HG02642 (cell line): ENCODE measurements around the gene ACSL3.
A peak's percentile ranks its signal among the peaks of the same experiment; 100 is the strongest.
"Not testable (repeated sequence)": the region's sequence is repeated elsewhere in the genome, so short reads cannot be mapped to it uniquely, and the experiment has no call there.

Experiments
- ATAC-seq: cut with Tn5 transposase; IDR thresholded peaks from one replicate; pipeline ENCODE4 v1.9.1; 2021; ENCODE audit warnings: mild to moderate bottlenecking; ENCODE audit not compliant: unreplicated experiment, poor library complexity

The ACSL3 gene

DNA sequence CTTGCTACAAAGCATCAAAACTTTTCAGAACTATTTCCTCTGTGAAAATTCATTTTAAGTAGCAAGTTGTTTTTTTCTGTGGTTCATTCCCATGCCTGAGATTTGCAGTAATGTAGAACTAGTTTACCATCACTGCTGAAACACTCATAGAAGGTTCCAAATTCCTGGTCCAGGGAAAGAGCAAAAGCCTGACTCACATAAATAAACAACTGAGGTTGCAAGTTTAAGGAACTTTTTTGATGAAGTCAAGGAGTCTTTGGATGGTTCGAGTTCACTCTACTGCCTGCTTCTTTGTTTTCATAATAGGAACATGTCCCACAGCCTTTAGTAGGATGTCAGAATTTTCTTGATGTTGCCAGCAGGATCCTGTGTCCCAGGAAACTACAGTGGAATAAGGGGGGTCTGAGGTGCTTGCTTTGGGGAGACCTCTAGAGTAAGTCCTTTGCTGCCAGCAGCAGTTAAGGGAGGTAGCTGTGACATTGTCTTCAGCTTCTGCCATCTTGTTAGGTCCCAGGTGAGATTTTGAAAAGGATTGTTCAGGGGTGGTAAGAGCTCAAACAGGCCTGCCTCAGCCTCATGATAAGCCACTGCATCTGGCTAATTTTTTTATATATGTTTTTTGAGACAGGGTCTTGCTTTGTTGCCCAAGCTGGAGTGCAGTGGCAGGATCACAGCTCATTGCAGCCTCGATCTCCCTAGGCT lies 43.9 kb downstream of the ACSL3 start:
- ATAC-seq: no peak

DNA sequence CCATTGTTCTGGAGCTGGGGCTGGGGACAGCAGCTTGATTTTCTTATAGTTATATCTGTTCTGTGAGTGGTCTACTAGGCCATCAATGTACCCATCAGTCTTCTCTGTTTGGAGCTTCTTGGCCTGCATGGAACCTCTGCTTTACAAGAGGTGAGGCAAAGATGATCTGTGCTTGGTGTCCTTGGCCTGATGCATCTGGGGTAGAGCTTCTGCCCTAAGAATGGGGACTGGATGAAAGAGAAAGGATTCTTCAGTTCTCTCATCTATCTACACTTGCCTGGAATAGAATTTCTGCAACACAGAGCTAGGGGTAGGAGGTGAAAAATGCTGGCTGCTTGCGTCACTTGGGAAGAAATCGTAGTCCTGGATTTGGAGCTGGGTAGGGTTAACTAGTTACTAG lies 46.2 kb downstream of the ACSL3 start:
- no peak for ATAC-seq

DNA sequence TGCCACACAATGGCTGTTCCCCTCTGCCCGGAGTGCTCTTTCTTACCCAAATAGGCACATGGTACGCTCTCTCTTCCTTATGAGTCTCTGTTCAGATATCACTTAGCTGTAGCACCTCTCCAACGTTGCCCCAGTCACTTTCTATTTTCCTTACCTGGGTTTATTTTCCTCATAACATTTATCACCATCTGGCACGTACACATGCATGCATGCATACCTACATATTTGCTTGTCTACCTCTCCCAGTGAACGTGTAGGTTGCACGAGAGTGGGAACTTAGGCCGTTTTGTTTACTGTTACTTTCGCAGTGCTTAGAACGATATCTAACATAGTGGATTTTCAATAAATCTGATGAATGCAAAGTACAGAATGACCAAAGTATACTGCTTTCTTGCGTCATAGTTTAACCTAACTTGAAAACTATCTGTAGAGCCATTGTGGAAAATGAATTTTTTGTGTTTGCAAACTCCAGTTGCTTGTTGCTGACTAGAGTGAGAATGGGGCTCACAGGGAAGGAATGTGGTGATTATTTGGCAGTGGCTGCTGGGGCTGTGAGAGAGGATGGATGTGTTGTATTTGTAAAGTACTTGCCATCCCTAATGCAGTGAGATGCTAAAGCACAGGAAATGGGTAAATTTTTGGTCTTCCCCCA lies 47.1 kb downstream of the ACSL3 start:
- no peak for ATAC-seq

DNA sequence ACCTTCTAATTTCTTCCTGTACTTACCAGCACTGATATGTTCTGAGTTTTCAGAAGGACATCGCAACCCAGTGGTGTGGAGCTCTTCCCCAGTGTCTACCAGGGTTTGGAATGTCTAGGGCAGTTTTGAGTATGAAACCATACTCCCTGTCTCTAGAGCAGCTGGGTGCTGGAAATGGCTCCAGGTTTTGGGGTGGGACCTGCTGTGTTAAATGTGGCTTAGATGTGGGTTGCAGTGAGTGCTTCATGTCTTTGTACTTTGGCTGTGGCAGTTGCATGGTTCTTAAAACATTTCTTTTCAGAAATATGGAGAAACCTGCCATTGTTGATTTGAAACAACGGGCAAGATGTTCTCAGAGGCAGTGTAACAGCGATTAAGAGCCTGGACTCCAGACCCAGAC lies 48.5 kb downstream of the ACSL3 start:
- ATAC-seq: no peak

DNA sequence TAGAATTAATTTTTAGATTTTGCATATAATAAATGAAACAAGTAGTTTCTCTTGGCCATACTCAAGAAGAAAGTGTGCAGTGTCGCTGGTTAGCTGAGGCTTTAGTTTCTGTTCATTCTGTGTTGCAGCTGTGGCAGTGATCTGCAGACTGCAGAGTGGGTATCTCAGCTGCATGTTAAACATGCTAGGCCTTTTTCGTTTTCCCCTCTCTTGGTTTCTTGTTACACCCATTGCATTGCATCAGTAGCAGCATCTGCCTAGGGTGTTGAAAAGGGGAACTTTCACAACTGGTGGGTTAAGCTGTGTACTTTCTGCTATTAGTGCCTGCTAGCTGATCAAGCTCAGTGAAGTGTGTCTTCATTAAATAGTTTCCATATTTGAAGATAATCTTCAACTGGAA lies 51.3 kb downstream of the ACSL3 start:
- ATAC-seq: peak; percentile 98

DNA sequence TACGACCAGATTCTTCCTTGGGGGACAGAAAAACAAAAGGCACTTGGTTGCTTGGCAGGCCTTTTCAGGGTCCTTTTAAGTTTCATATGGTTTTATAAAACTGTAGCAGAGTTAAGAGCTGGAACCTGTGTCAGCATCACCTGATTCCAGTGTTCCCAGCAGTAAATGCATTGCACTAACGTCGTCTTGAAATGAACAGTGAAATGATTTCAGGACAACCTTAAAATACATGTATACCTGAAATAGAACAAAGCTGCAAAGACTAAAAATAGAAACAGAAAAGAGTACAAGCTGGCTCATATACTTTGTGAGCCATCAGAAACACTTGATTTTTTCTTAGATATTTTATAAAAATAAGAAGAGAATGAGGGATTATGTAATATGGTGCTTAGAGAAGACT lies 51.9 kb downstream of the ACSL3 start:
- ATAC-seq: no peak

DNA sequence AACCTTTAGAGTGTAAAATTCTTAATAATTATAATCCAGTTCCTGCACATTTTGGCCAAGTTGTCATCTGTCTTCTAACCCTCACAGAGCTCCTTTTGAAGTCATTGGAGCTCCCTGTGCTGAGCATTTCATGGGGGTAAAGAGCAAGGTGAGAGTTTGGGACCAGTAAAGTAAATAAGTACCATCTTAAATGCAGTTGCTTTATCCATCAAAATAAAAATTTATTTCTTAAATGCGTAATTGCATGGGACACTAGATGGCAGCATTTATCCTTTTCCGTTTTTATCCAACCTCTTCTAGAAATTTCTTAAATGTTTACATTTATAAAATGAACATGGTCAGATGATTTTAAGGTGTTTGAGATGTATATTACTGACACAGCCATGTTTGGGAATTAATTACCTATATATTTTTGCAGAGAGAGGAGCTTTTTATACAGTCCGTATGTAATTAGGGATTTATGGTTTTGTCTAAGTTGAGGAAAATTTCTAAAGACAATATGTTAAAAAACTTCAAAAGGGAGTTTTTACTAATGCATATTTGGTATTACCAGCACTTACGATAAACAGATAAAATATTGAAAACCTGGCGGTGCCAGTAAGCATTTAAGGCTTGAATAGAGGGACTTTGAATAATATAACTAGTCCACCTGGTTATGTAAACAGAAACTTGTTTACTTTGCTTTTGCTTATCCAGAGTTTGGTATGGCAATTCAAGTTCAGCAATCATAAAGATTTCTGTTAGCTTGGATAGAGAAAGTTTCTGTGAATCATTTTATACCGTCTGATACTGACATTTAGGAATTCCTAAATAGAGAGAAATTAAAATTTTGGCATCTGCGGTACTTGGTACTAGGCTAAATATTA lies 54.5 kb downstream of the ACSL3 start:
- ATAC-seq: no peak

DNA sequence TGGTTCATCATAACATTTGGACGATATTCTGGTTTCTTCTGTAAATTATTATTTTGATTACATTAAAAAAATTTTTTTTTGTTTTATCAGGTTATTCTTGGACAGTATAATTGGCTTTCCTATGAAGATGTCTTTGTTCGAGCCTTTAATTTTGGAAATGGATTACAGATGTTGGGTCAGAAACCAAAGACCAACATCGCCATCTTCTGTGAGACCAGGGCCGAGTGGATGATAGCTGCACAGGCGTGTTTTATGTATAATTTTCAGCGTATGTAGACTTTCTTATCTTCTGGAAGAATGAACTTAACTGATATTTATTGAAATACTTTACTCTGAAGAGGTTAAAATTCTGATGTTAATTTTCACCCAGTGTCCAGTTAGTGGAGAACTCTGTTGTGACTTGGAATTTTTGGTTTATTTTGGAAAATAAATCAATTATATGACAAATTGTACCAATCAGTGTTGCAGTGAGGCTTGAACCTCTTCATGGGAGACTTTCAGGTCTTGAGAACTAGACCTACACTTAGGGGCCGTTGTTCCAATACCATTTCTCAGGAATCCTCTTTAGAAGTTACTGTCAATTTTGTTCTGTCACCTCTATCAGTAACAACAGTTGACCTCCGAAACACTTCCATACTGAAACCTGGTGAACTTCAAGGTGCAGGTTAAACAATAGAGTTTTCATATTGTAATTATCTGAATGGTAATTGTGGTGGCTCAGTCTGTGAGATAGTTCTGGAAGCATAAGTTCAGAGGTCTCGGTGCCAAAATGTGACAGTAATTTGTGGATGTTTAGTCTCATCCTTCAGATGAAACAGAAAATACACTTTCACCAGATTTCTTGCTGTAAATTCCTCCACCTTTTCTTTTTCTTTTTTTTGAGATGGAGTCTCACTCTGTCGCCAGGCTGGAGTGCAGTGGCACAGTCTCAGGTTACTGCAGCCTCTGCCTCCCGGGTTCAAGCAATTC lies 55.7 kb downstream of the ACSL3 start:
- ATAC-seq: no peak

DNA sequence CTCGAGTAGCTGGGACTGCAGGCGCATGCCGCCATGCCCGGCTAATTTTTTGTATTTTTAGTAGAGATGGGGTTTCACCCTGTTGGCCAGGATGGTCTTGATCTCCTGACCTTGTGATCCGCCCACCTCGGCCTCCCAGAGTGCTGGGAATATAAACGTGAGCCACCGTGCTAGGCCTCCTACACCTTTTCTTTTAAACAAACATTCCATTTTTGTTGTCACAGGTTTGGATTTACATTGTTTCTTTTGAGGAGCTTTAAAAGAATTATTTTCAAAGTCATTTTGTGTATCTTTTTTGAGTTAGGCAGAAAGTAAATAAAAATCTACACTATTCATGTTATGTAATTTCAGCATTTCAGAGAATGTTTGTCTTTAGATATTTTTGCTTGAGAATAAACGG lies 56.4 kb downstream of the ACSL3 start:
- ATAC-seq: not testable (repeated sequence)

DNA sequence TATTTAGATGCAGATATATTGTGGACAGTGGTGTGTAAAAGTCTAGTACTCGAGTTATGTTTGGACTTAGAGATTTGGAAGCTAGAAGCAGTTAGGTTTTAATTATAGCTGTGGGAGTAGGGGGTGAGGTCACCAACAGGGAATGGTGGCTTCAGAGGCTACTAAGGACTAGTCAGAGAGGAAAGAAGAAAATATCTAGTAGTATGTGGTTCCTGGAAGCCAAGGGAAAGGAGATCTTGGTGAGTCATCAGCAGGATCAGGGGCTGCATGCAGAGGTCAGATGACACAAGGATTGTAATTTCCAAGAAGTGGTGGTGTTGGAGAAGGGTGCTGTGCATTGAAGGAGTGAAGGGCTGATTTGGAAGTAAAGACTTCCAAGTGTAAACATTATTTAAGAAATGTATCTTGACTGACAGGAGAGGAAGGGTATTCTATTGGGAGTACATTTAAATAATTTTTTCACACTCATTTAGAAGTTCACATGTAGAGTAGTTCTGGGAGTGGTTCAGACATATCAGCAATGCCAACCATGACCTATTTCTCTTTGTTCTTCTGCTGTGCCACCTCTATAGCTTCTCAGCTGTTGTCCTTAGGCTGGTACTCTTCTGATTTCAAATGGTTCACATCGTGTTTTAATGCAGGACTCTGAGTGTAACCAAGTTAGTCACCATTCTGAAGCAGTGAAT lies 59.1 kb downstream of the ACSL3 start:
- no peak for ATAC-seq

DNA sequence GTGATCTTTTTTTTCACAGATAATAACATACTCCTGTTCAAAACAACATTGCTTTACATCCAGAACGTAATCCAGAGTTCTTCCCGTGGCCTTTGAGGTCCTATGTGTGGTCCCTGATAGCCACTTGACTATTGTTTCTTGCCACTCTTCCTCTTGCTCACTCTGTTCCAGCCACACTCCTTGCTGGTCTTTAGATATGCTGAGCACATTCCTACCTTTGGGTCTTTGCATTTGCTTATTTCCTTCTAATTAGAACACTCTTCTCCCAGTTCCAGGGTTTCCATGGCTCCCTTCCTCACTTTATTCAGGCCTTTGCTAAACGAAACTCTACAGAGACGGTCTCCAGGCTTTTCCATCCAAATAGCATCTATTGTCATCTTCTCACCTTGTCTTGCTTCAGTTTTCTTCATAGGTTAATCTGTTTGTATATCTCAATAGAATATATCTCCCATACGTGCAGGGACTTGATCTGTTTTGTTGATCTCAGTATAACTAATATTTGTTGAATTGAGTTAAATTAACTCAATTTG lies 59.9 kb downstream of the ACSL3 start:
- ATAC-seq: no peak

DNA sequence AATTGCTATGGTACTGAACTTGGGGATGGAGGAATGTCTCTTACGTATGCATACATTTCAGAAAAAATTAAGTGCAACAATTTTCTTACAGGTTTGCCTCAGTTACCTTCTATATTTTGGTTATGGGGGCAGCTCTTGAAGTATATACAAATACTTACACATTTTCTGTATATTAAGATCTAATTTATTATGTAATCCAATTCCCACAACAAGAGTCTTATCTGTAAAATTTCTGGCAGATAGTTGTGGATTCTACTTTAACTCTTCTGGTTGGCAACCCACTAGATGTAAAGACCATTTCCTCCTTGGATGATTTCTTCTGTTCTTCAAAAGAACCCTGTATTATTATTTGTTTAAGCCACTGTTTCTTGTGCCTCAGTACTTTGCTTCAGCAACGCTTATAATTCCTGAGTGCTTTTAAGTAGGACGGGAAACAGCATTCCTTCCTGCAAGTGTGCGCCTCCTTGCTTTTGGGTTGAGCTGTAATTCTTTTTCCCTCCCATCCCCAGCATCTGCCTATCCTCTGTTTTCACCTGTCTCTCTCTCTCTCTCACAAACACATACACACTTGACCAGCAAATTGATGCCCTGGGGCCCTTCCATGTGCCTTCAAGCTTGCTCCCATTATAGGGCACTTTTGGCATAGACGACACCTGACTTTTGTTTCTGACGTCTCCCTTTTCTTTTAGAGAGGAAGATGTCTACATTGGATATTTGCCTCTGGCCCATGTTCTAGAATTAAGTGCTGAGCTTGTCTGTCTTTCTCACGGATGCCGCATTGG lies 61.4 kb downstream of the ACSL3 start:
- no peak for ATAC-seq

DNA sequence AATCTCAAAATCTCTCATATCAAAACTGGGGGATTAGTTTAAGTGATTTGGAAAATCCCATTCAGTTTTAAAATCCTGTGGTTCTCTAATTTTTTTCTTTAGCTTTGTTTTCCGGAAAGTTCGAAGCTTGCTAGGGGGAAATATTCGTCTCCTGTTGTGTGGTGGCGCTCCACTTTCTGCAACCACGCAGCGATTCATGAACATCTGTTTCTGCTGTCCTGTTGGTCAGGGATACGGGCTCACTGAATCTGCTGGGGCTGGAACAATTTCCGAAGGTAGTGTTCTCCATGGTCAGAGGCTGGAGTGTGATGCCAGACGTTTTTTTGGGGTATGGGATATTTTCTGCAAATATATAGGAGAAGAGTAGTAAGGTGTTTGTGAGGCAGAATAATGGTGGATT lies 66.1 kb downstream of the ACSL3 start:
- ATAC-seq: no peak

DNA sequence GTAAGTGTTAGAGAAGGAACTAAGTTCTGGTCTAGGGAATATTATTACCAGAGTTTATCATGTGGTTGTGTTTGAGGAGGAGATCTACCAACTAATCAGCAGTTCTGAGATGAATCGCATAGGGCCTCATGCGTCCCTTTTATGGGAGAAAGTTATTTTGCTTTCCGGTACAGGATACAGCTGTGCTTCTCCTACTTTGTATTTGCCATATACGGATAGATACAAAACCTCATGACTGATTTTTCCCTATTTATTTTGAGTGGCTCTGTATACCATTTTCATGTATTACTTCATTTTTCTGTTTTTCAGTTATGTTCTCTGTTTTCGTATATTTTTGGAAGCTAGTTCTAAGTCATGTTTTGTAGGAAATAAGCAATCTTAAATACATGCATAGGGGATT lies 66.8 kb downstream of the ACSL3 start:
- ATAC-seq: no peak

DNA sequence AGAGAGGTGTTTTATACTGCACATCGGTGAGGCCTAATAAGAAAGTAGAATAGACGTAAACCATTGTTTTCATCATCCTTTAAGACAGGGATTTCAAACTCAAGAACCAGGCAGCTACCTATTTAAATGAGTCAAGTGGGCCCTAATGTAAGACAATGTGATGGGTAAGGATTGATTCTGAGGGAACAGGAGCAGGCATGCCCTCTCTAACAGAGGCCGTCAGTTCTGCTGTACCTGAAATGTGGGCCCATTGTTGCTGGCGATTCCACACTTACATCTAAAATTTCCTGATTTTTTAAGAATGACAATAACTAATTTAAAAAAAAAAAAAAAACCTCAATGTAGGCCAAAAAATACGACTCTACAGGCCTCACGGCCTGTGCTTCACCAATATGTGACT lies 67.5 kb downstream of the ACSL3 start:
- ATAC-seq: no peak

DNA sequence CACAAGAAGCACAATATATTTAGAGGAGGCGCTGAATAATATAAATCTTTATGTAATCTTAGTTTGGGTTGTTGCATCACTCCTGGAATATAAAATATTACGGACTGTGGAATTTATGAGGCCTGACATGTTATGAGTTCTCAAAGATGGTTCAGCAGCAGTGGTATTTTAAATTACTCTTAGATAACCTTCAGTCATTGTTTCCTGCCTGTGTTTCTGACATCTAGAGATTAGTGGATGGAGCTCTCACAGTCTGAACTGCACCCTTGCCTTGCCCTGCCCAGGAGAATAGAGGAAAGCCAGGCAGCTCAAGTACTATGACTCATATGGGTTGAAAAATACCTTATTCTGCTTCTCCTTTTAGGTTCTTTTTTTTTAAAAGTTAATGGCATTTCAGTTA lies 70.0 kb downstream of the ACSL3 start:
- no peak for ATAC-seq

DNA sequence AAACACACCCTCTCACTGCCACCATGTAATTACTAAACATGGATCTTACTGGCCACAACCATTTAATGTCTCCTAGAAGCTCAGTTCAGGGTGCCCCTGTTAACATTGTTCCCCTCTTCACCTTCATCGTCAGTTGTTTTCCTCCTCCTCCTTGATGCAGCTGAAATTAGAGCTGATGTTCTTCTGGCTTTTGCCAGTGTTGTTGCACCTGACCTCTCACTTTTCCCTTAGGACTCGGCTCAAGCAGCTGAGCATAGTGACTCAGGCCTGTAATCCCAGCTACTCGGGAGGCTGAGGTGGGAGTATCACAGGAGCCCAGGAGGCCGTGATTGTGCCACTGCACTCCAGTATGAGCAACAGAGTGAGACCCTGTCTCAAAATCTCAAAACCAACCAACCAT lies 70.8 kb downstream of the ACSL3 start:
- ATAC-seq: no peak

DNA sequence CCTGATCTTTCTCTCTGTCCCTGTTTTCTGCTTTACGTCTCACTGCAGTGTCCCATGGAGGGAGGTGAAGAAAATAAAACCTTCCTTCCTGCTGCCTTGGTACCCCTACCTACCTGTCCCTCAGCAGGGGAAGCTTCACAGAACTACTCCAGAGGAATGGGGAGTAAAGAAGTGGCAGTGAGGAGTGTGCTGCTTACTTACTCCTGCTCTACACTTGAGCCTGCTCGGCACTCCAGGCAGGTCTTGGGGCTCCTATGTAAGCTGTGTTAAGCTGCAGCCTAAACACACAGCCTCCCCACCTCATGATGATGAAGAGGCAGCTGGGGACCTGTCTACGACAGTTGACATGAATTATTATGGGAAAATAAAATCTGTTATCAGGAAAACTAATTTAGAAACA lies 72.6 kb downstream of the ACSL3 start:
- no peak for ATAC-seq
